HepG2 (cell line): Measurements from ENCODE around the gene RPS6KC1. TPM values are rescaled to one million over a fixed set of nuclear protein-coding genes. Genes with fewer than 3 reads are reported as not detected.

Experiments used
- CEBPG ChIP-seq: IDR thresholded peaks from 2 replicates; pipeline ENCODE4 v1.6.1; 2016
- CHD2 ChIP-seq: IDR thresholded peaks from 2 replicates; pipeline ENCODE4 v1.6.1; 2011; ENCODE audit warnings: low read depth, low read length, improper control_type of control experiment
- EED ChIP-seq: sonication (generic); formaldehyde crosslinking; IDR thresholded peaks from 2 replicates; pipeline ENCODE4 v1.5.0; 2020; ENCODE audit warnings: mild to moderate bottlenecking, missing genetic modification reagents
- ELF3 ChIP-seq: IDR thresholded peaks from 2 replicates; pipeline ENCODE4 v1.6.1; 2016; ENCODE audit warnings: missing genetic modification reagents, missing compliant biosample characterization
- EP300 ChIP-seq, 3 experiments: sonication (generic) in 1 of 3; formaldehyde crosslinking in 1 of 3; IDR thresholded peaks; 2 replicates each; pipeline versions ENCODE4 v1.5.1 to v1.6.1; 2011 to 2020; ENCODE audit warnings: low read depth in 2 of 3, low read length in 2 of 3, borderline replicate concordance in 1 of 3, improper control_type of control experiment in 1 of 3, mild to moderate bottlenecking in 1 of 3, missing genetic modification reagents in 1 of 3, moderate library complexity in 1 of 3
- GATAD2A ChIP-seq: IDR thresholded peaks from 2 replicates; pipeline ENCODE4 v1.6.1; 2016
- HOMEZ ChIP-seq: IDR thresholded peaks from 2 replicates; pipeline ENCODE4 v1.6.1; 2016; ENCODE audit warnings: low read depth
- KDM6A ChIP-seq: IDR thresholded peaks from 2 replicates; pipeline ENCODE4 v1.6.1; 2016; ENCODE audit warnings: low read depth
- KLF15 ChIP-seq: sonication (generic); formaldehyde crosslinking; IDR thresholded peaks from 2 replicates; pipeline ENCODE4 v1.8.1; 2023; ENCODE audit warnings: borderline replicate concordance, mild to moderate bottlenecking, inconsistent platforms, missing genetic modification reagents, mixed read lengths
- MED1 ChIP-seq: sonication (generic); formaldehyde crosslinking; IDR thresholded peaks from 2 replicates; pipeline ENCODE4 v1.4.0; 2020; ENCODE audit warnings: missing genetic modification reagents
- MIXL1 ChIP-seq: IDR thresholded peaks from 2 replicates; pipeline ENCODE4 v1.6.1; 2016
- NCOA5 ChIP-seq: sonication (generic); formaldehyde crosslinking; IDR thresholded peaks from 2 replicates; pipeline ENCODE4 v1.4.0; 2020; ENCODE audit warnings: missing genetic modification reagents
- NFYB ChIP-seq: sonication (generic); formaldehyde crosslinking; IDR thresholded peaks from 2 replicates; pipeline ENCODE4 v1.4.0; 2020; ENCODE audit warnings: missing genetic modification reagents
- NKX3-1 ChIP-seq: sonication (generic); formaldehyde crosslinking; IDR thresholded peaks from 2 replicates; pipeline ENCODE4 v1.5.0; 2020; ENCODE audit warnings: missing genetic modification reagents
- PRPF4 ChIP-seq: fragments of 200-400 bp; formaldehyde crosslinking; IDR thresholded peaks from 2 replicates; pipeline ENCODE4 v1.6.1; 2016; ENCODE audit warnings: low read length, low read depth; ENCODE audit not compliant: poor library complexity, severe bottlenecking
- REXO4 ChIP-seq: sonication (generic); formaldehyde crosslinking; IDR thresholded peaks from 2 replicates; pipeline ENCODE4 v1.8.0; 2022; ENCODE audit warnings: missing genetic modification reagents, mild to moderate bottlenecking, borderline replicate concordance
- SALL2 ChIP-seq: sonication (generic); formaldehyde crosslinking; IDR thresholded peaks from 2 replicates; pipeline ENCODE4 v1.8.1; 2023; ENCODE audit warnings: mild to moderate bottlenecking, missing genetic modification reagents, inconsistent platforms
- SP1 ChIP-seq, 2 experiments: fragments of 450-650 bp in 1 of 2; sonication (generic) in 1 of 2; formaldehyde crosslinking in 1 of 2; IDR thresholded peaks; 2 replicates each; pipeline versions ENCODE4 v1.4.0 to v1.6.1; 2016 to 2020; ENCODE audit warnings: missing genetic modification reagents in 1 of 2
- SUZ12 ChIP-seq: fragments of 150-350 bp; IDR thresholded peaks from 2 replicates; pipeline ENCODE4 v1.6.1; 2014; ENCODE audit warnings: low read depth, low read length
- TEAD3 ChIP-seq: optimal IDR thresholded peaks from 2 replicates; pipeline ENCODE3; 2016; ENCODE audit warnings: borderline replicate concordance
- ZKSCAN1 ChIP-seq: fragments of 150-350 bp; IDR thresholded peaks from 2 replicates; pipeline ENCODE4 v1.6.1; 2014; ENCODE audit warnings: low read length
- ZNF44 ChIP-seq: sonication (generic); formaldehyde crosslinking; IDR thresholded peaks from 2 replicates; pipeline ENCODE4 v1.5.1; 2020; ENCODE audit warnings: mild to moderate bottlenecking, missing genetic modification reagents
- ZNF513 ChIP-seq: sonication (generic); formaldehyde crosslinking; conservative IDR thresholded peaks from 2 replicates; pipeline ENCODE4 v1.5.0; 2020; ENCODE audit warnings: missing genetic modification reagents
- ZNF639 ChIP-seq: conservative IDR thresholded peaks from 2 replicates; pipeline ENCODE4 v1.6.1; 2018; ENCODE audit warnings: missing genetic modification reagents
- ZUFSP ChIP-seq: sonication (generic); formaldehyde crosslinking; IDR thresholded peaks from 2 replicates; pipeline ENCODE4 v1.9.0; 2021; ENCODE audit warnings: missing genetic modification reagents, mild to moderate bottlenecking, borderline replicate concordance
- polyA plus RNA-seq, 8 experiments: library from polyadenylated mRNA; depleted of rRNA in 3 of 8; stranded (reverse) in 7 of 8; unstranded in 1 of 8; fragments of >200 nt; fragmentation: Illumina TruSeq in 4 of 8; extraction: Trizol in 4 of 8; gene quantifications; 2 replicates each; pipeline versions ENCODE4 v1.2.1 to v1.2.3, GENCODE V29; 2011 to 2016; ENCODE audit warnings: low read depth in 4 of 8, missing spikeins in 1 of 8, mixed read lengths in 1 of 8; ENCODE audit not compliant: insufficient read depth in 1 of 8
- total RNA-seq, 5 experiments: library from RNA; depleted of rRNA; stranded (reverse); fragments of >200 nt; fragmentation: Illumina TruSeq; extraction: Trizol; gene quantifications; 2 replicates each; pipeline ENCODE4 v1.2.3, GENCODE V29; 2016; ENCODE audit warnings: low read depth in 1 of 5

RPS6KC1 gene
- total and polyA plus RNA-seq, 2 of the 13 experiments (the other 11 are each of a cell fraction or from before 2014, with no cell fraction given): 11.0 to 25.2 TPM

GRCh38 chr1:213277036-213277435, 226.0 kb downstream of the RPS6KC1 start (continued):
- peak; percentile 67 for TF ChIP-seq MED1 (CRISPR knock-in tag)
- no peak for TF ChIP-seq MIXL1 (CRISPR knock-in tag)
- no peak for TF ChIP-seq REXO4 (CRISPR knock-in tag)
- no peak for TF ChIP-seq KLF15 (CRISPR knock-in tag)
- peak; percentile 59 for TF ChIP-seq ELF3 (CRISPR knock-in tag)
- TF ChIP-seq NCOA5 (CRISPR knock-in tag): no peak
- no peak for TF ChIP-seq SP1 (IDR thresholded peaks at IDR 0.05)
- TF ChIP-seq SP1 (CRISPR knock-in tag; IDR thresholded peaks at IDR 0.05): no peak
- 0 out of 2 replicates have a peak, but pooled peaks have one; percentile 70 for TF ChIP-seq HOMEZ (CRISPR knock-in tag)
- no peak for TF ChIP-seq CHD2
- TF ChIP-seq NKX3-1 (CRISPR knock-in tag): no peak
- TF ChIP-seq ZUFSP (CRISPR knock-in tag): no peak
- no peak for TF ChIP-seq ZNF44 (CRISPR knock-in tag)
- no peak for TF ChIP-seq NFYB (CRISPR knock-in tag)
- TF ChIP-seq ZNF639 (CRISPR knock-in tag): no peak
- TF ChIP-seq ZNF513: no peak
- no peak for TF ChIP-seq ZKSCAN1
- no peak for TF ChIP-seq SALL2 (CRISPR knock-in tag)
- TF ChIP-seq TEAD3 (CRISPR knock-in tag): peak; percentile 12
- peak in 1 of 2 experiments; percentile 51; a peak in 1 of 4 replicates for TF ChIP-seq EP300 (IDR thresholded peaks at IDR 0.05; ENCODE audit: low read depth in 2 of 2, low read length in 2 of 2)
- TF ChIP-seq EP300 (CRISPR knock-in tag; IDR thresholded peaks at IDR 0.05; ENCODE audit: borderline replicate concordance): no peak
- no peak for TF ChIP-seq CEBPG (CRISPR knock-in tag)
- no peak for TF ChIP-seq PRPF4
- TF ChIP-seq KDM6A (CRISPR knock-in tag): no peak
- TF ChIP-seq GATAD2A (CRISPR knock-in tag): peak; percentile 44; the same call in 1 of the 2 replicates
- TF ChIP-seq EED (CRISPR knock-in tag): no peak
- TF ChIP-seq SUZ12: no peak
